Eye (tissue), 1 donor: ENCODE measurements around the gene TGFB3.

Source experiments
- DNase-seq: peaks from one replicate; pipeline ENCODE4 v3.0.0-alpha.2; 2015

Gene TGFB3

DNA sequence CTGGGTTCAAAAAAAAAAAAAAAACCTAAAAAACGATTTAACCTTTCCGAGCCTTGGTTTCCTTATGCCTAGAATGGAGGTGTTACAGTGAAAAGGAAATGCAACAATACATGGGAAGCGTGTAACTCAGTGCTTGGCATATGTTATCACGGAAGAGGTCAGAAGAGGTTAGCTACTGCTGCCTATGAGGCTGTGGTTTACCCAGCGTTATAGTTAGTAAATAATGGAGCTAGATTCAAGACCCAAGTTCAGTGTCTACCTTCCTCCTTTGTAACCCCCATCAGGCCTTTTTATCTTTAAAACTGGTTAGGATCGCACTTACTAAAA is 4.6 kb upstream of the TGFB3 start:
- DNase-seq: peak; percentile 6

DNA sequence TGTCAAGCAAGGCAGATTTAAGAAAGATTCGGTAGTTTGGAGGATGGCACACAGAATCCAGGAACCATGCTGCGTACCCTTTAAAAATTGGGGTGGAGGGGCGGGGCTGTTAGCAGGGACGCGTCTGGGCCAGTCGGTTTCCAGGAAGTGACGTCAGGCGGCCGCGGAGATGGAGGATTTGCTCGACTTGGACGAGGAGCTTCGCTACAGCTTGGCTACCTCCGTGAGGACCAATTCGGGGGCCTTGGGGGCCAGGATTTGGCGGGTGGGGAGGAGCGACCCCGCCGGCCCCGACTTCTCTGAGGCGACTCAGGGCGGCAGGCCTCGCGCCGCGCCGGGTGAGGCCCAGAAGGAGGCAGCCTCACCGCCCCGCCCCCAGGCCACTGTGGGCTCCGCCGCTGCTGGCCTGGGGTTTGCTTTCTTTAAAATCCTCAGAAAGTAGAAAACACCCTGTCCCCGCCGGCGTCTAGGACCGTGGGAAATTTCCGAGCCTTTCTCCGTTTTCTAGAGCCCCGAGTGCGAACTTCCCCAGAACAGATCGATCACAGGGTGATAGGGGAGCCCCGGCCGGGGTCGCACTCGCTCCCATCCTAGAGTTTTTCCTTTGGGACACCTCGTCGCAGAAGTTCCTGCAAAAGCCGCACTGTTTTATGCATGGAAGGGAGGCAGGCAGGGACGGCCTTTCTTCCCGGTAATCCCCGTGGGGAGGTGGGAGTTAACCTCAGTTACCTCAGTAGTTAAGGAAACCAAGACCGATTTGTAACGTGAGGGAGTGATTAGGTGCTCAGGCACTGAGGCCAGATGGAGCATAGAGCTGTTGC is 4.0 kb upstream of the TGFB3 start, which contains the start of gene IFT43:
TSS of gene IFT43 (plus strand) at position 146 of the 821 bp plus-strand sequence. CDS start at position 170, 24 bp downstream.
- peak; percentile 95 for DNase-seq

GRCh38 chr14:75984674-75985073 is 2.9 kb upstream of the TGFB3 start:
- DNase-seq: no peak

- no peak for DNase-seq
These were observed 1.2 kb upstream of the TGFB3 start for GRCh38 chr14:75983019-75983358.

- DNase-seq: peak; percentile 96
These were observed 647 bp upstream of the TGFB3 start for GRCh38 chr14:75982266-75983018.

GRCh38 chr14:75980856-75981255 is 939 bp downstream of the TGFB3 start:
- DNase-seq: no peak

- no peak for DNase-seq
These were observed 1.9 kb downstream of the TGFB3 start for GRCh38 chr14:75979648-75980565.

DNA sequence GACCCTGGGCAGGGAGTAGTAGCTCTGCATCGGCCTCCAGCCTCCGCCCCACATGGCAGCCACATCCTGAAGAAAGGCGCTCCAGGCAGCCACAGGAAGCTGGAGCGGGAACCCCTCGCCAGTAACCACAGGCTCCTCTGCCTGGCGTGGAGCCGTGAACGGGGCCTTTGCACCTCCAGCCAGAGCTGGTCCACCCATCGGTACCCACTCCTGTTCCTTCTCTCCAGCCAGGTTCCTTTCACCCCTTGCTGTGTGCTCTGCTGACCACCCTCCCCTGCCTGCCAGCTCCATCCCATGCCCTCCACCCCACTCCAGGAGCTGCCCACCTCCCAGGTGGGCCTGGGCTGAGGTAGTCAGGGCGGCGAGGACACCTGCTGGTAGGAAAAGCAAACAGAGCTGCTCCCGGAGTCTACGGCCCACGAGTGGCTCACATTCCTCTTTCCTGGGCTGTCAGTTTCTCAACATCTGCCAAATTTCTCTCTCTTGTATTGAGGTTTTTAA is 2.7 kb downstream of the TGFB3 start:
- DNase-seq: peak; percentile 64

DNA sequence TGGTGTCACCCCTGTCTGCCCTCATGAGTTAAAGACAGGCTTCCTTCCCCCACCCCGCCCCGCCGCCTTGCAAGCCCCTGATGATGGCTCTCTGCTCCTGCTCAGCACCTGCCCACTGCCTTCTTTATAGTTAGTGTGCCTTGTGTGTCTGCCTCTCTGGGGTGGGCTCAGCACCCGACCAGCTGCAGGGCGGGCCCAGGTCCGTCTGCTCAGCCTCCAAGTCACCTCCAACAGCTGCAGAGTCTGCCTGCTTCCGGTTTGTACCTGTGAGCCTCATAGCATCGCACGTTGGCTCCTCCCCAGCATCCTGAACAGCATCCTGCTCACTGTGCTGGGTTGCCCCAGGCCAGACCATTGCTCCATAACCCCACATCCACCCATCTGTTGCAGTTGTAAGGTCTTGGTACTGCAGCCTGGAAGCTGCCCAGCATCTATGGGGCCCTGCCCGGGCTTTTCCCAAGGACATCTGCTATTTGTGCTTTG is 3.5 kb downstream of the TGFB3 start:
- DNase-seq: no peak

- DNase-seq: no peak
These were observed 4.2 kb downstream of the TGFB3 start for GRCh38 chr14:75977582-75977943.

DNA sequence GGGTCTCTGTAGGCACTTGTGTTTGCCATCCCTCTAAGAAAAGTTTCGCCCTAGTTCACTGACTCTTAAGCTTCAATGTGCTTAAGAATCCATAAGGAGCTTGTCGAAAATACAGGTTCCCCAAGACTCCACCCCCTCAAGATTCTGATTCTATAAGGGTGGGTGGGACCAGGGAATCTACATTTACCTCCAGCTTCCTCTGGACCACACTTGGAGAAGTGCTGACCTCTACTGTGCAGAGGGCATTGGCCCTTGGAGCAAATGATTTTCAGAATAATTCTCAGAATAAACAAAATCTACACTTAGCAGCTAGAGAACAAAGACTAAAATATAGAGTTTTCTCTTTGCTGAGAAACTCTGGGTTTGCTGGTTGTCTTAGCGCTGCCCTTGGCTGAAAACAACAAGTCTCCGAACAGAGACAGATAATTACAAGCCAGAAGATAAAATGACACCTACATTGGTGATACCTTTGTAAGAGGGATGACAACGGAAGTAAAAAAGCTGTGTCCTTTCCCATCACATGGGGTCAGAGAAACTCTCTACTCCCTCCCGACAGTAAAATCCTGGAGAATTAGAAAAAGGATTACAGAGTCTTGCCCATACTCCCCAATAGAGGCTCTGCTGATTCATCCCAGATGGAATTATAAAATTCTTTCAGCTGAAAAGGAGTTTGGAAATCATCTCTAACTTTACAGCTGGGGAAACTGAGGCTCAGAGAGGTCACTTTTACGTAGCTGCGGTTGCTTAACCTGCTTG is 4.8 kb downstream of the TGFB3 start:
- no peak for DNase-seq

DNA sequence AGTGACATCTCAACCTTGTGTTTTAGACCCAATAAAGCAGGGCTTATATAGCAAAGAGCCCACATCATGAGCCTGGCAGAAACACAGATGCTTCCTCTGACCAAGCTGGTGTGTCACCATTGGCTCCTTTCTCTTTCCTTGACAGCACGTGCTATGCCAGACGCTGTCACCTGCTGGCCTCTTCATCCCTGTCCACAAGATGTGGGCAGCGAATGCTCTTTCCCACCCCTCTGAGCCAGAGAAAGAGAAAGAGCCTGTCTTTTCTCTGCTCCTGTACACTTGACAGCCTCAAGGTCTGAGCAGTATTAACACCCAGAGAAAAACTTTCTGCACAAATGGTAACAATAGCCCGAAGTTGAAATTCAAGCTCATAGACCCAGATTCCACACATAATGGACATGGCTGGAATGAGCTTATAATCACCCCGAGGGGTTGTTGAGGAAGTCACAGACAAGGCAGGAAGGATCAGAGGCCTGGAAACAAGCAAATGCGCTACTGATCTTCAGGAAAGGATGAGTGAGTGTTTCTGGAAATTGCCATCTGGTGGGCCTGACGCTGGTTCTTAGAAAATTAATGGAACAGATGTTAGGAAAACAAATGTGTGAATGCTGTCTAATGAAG is 8.9 kb downstream of the TGFB3 start:
- DNase-seq: peak; percentile 57

GRCh38 chr14:75971509-75971908 is 10.3 kb downstream of the TGFB3 start:
- DNase-seq: no peak

- DNase-seq: no peak
These were observed 10.8 kb downstream of the TGFB3 start for GRCh38 chr14:75970989-75971388.

DNA sequence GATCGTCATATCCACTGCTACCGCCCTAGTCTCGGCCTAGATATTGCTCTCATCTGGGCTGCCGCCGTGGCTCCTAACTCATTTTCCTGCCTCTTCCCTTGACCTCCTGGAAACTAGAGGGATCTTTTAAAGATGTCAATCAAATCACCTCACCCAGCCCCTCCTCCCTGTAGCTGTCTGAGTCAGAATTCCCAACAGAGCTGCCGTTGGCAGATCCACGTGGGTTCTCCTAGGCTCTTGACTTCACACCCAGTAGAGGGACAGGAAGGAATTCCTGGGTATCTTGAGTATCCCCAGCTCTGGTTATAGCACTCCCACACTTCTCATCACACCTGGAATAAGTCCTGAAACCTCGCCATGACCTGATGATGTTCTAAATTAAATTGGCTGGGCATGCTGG is 11.9 kb downstream of the TGFB3 start:
- no peak for DNase-seq

GRCh38 chr14:75969126-75969525 is 12.7 kb downstream of the TGFB3 start:
- DNase-seq: no peak

DNA sequence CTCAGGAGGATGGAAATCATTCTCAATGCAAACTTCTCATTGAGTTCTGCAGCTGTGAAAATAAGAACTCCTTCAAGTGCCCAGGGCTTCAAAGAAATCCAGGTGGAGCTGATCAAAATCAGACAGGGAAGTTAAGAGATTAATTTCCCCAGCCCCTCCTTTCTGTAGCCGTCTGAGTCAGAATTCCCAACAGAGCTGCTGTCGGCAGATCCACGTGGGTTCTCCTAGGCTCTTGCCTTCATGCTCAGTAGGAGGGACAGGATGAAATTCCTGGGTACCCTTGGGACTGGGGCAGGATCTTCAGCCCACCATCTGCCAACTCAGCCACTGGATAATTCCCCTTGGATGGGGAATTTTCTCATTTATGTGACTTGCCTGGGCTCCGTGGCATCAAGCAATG is 13.3 kb downstream of the TGFB3 start:
- no peak for DNase-seq

DNA sequence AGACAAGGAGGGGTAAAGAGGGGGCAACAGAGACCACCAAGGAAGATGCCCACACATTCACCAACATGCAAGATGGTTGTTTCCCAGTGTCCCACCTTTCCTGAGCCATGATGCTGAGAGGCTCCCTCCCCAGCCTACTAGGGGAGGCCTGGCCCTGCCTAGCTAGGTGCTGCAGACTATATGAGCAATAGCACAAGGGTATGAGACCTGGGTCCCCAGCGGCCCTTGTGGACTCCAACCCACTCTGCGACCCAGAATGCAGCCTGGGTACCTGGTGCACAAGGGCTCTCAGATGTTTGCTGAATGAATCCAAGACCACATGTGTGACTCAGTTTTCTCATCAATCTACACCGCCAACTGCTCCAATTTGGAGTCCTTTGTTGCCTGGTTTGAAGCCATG is 13.9 kb downstream of the TGFB3 start:
- no peak for DNase-seq

GRCh38 chr14:75961662-75962061 is 20.1 kb downstream of the TGFB3 start:
- DNase-seq: no peak

DNA sequence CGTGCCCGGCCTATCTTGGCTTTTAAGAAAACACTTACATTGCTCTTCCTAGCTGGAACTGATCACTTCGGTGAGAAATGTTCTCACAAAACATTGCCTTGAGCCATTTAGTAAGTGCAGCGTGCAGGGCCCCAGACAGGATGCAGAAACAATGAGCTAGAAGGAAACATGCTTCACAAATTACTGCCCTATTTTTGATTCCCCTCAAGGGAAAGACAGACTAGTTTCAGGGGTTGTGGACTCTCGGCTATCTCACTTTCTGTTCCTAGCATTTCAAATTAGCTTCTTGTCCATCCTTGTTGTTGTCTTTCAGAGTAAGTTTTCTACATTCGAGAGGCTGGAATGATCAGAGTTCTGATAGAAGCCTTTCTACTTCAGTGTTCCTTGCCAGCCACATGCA is 21.6 kb downstream of the TGFB3 start:
- no peak for DNase-seq

GRCh38 chr14:75959031-75959430 is 22.8 kb downstream of the TGFB3 start:
- no peak for DNase-seq

- DNase-seq: no peak
These were observed 29.3 kb downstream of the TGFB3 start for GRCh38 chr14:75952489-75952888.
